ENCODE results near the gene CPZ.

DNA sequence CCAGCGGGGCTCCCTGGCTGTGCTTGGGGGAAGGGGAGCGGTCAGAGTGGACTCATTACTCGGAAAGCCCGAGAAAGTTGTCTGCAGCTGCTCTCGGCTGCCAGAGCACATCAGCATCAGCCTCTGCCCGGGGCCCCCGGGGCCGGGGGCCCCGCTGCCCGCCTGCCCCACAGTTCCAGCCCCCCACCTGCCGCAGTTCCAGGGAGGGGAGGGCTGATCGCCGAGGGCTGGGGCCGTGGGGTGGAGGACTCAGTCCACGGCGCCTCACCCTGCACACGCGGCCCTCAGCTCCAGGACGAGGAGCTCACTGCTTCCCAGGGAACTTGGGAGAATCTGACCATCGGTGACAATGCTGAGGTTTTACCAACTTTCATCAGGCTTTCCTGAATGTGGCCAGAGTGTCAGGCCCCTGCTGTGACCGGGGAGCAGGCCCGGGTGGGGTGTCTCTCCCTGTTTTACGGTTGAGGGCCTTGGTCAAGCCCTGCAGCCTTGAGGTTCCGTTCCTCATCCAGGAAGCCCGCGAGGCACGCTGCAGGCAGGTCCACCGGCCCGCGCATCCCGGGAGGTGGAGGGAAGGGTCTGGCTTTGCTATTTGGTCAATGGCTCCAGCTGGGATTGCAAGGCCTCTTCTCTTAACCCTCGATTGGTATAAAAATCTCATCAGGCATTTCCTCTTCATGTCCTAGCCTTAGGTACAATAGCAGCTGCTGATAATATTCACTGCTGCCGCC lies 57.2 kb downstream of the CPZ start:
- no peak for TF ChIP-seq POLR2A (IDR thresholded peaks at IDR 0.05)
- no peak for TF ChIP-seq CTCF (IDR thresholded peaks at IDR 0.05)

Data from gastroesophageal sphincter (tissue), 3 donors.